GM12878 (cell line): ENCODE measurements around the gene DCK.
"Not testable (repeated sequence)": the region's sequence is repeated elsewhere in the genome, so short reads cannot be mapped to it uniquely, and the experiment has no call there.

Experiments
- CREB1 ChIP-seq: IDR thresholded peaks from 2 replicates; pipeline ENCODE4 v1.6.1; 2012; ENCODE audit warnings: low read depth, mild to moderate bottlenecking, inconsistent platforms
- CTCF ChIP-seq, 3 experiments: IDR thresholded peaks in 2 of 3; conservative IDR thresholded peaks in 1 of 3; 2 replicates each; pipeline ENCODE4 v1.5.1; 2011; ENCODE audit warnings: low read depth in 3 of 3, low read length in 3 of 3, mild to moderate bottlenecking in 3 of 3, control low read depth in 2 of 3, moderate library complexity in 2 of 3, inconsistent platforms in 1 of 3, mixed read lengths in 1 of 3; ENCODE audit not compliant: control insufficient read depth in 2 of 3, insufficient read depth in 1 of 3; ENCODE audit errors: extremely low read depth in 1 of 3
- POLR2AphosphoS5 ChIP-seq: IDR thresholded peaks from 2 replicates; pipeline ENCODE4 v1.6.1; 2011; ENCODE audit warnings: mild to moderate bottlenecking, low read length, inconsistent platforms
- TCF12 ChIP-seq: IDR thresholded peaks from 2 replicates; pipeline ENCODE4 v1.6.1; 2011; ENCODE audit warnings: low read depth, mild to moderate bottlenecking, low read length
- USF2 ChIP-seq: IDR thresholded peaks from 2 replicates; pipeline ENCODE4 v1.6.1; 2011; ENCODE audit warnings: low read depth, low read length, improper control_type of control experiment, borderline replicate concordance
- ZBTB33 ChIP-seq: fragments of 450-650 bp; IDR thresholded peaks from 2 replicates; pipeline ENCODE4 v1.6.1; 2017; ENCODE audit warnings: mild to moderate bottlenecking
- TF ChIP-seq, protein P1 (sequence below): IDR thresholded peaks from 2 replicates; pipeline ENCODE4 v1.6.1; 2012; ENCODE audit warnings: low read depth, low read length, improper control_type of control experiment

GRCh38 chr4:71053613-71054012 is 60.2 kb downstream of the DCK start:
- not testable (repeated sequence) for TF ChIP-seq CTCF (IDR thresholded peaks at IDR 0.05 in 2 of 3, conservative IDR thresholded peaks at IDR 0.05 in 1 of 3; ENCODE audit: control insufficient read depth in 2 of 3, extremely low read depth in 1 of 3, insufficient read depth in 1 of 3, low read depth in 3 of 3, low read length in 3 of 3); ZBTB33; CREB1; USF2; TCF12; POLR2AphosphoS5
- TF ChIP-seq, protein P1, sequence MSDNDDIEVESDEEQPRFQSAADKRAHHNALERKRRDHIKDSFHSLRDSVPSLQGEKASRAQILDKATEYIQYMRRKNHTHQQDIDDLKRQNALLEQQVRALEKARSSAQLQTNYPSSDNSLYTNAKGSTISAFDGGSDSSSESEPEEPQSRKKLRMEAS, result not testable (repeated sequence)
